GM19193 (cell line): ENCODE measurements around the gene AP1M1.

Experiments
- POLR2A ChIP-seq: IDR thresholded peaks from 4 replicates; pipeline ENCODE4 v1.6.1; 2011; ENCODE audit not compliant: insufficient read depth, insufficient read length; ENCODE audit errors: extremely low read depth

Gene AP1M1

GRCh38 chr19:16217716-16218451, 20.2 kb downstream of the AP1M1 start:
- no peak for TF ChIP-seq POLR2A

DNA sequence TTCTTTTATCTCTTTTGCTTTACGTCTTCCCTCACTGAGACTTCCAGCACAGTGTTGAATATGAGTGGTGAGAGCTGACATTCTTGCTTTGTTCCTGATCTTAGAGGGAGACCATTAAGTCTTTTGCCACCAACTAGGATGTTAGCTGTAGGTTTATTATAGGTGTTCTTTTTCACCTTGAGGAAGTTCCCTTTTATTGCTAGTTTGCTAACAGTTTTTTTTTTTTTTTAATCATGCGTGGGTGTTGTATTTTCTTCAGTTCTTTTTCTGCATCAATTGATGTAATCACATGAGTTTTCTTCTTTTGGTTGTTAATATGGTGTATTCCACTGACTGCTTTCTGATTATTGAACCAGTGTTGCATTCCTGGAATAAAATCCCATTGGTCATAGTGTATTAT, 21.1 kb downstream of the AP1M1 start:
- TF ChIP-seq POLR2A: no peak

- no peak for TF ChIP-seq POLR2A
Measured at GRCh38 chr19:16222806-16223205, 25.1 kb downstream of the AP1M1 start.

DNA sequence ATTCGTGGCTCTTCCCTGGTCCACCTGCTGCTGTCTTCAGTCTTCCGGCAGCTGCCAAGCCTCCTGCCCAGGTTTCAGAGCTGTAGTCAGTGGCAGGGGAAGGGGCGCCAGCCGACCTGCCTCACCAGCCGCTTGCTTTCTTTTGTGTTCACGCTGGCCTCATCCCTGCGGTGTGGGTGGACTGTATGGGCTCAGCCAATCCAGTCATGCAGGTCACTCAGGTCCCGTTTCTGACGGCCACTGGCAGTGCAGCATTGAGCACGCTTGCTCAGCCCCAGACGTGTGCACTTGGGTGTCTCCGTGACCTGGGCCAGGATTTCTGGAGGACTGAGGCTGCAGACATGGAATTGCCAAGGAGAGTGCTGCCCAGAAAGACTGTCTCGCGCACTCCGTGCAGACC, 26.0 kb downstream of the AP1M1 start:
- TF ChIP-seq POLR2A: no peak

- TF ChIP-seq POLR2A: no peak
Measured at GRCh38 chr19:16224293-16225045, 26.8 kb downstream of the AP1M1 start.

- no peak for TF ChIP-seq POLR2A
Measured at GRCh38 chr19:16225279-16226183, 27.8 kb downstream of the AP1M1 start.

GRCh38 chr19:16226184-16226591, 28.5 kb downstream of the AP1M1 start:
- no peak for TF ChIP-seq POLR2A

DNA sequence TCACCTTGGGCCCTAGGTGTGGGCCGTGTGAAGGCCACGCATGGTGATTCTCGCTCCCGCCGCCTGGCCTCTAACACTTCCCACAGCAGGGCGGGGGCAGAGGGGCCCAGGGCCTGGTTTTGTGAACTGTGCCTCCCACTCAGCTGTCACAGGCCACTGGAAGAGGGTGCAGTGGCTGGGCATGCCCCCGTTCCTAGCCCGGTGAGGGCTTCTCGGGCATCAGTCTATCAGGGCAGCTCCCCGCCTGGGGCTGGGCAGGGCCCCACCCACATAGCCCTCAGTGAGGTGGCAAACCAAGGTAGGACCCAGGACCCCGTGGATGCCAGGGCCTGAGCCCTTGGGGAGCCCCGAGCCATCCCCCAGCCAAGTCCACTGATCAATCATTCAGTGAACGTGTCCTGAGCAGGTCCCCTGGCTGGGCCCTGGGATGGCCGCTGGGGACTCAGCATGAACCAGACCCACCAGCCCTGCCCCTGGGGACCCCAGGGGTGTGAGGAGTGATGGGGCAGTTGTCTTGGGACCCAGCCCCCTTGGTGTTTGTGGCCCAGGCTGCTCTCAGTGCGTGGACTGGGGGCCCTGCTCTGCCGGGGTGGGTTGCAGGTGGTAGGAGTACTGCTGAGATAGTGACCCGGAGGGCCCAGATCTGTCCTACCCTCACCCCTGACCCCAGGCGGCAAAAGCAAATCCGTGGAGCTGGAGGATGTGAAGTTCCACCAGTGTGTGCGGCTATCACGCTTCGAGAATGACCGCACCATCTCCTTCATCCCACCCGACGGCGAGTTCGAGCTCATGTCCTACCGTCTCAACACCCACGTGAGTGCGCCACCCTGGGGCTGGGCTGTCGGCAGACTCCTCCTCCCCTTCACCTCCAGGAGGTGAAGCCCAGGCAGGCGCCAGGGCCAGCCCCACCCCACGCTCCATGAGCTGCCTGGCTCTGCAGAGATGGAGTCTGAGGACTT, 29.4 kb downstream of the AP1M1 start:
- TF ChIP-seq POLR2A: no peak

DNA sequence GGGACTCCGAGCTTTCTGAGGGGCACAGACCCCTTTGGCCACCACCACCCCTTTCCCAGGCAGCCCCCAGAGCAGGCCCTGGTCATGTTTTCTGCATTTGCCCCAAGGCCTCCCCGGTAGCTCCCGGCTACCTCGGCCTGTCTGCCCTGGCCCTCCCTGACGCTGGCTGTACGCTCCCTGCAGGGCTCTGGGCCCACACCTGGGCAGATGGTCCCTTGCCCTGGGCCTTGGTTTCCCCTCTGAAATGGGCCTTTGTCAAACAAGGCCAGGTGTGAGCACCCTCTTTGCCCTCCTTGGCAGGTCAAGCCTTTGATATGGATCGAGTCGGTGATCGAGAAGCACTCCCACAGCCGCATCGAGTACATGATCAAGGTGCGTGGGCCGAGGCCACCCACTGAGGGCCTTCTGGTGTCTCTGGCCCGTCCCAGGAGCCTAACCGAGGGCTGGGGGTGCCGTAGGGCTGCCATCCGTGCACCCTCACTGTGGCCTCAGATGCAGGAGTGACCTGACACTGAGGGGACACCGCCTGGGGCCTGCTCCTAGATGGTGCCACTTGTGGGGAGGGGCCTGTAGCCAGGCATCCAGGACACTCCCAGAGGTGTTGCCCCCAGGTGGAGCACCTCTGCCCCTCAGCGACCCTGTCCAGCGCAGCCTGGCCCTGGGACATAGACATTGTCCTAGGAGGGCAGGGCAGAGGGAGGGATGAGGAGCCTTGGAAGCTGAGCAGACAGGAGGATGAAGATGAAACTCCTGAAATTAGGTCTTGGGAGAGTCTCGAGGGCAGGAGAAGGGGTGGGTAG, 30.3 kb downstream of the AP1M1 start:
- no peak for TF ChIP-seq POLR2A

- no peak for TF ChIP-seq POLR2A
Measured at GRCh38 chr19:16228637-16229321, 31.1 kb downstream of the AP1M1 start.

GRCh38 chr19:16229322-16229641, 31.6 kb downstream of the AP1M1 start:
- no peak for TF ChIP-seq POLR2A

DNA sequence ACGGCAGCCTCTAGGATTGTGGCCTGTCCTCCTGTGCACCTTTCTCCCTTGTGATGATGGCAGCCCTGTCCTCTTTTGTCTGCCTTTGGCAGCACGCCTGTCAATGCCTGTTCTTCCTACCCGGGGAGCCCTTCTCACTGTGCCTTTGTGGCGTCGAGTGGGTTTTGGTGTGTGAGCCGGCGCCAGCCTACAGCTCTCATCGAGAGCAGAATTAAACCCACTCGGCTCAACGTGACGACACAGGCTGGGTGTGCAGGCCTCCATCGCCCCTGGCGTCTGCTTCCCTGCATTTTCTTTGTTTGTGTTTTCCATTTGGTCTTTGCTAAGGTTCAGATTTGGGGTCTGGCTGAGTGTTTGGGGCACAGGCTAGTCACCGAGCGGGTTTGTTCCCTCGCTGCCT, 34.4 kb downstream of the AP1M1 start:
- TF ChIP-seq POLR2A: no peak

DNA sequence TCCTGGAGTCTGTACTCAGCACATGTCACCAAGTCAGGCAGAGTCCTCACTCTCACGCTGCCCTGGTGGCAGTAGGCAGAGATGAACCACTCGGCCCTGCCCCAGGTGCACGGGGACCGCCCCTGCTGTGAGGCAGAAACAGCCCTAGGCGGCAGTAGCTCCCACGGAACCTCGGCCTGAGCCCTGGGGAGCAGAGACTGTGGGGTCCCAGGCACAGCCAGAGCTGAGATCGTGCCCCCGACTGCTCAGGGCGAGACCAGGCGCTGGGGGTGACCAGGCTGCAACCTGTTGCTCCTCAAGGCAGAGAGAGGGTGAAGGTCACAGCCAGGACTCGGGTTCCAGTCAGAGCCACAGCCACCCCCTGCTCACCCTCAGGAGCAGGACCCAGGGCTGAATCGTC, 34.9 kb downstream of the AP1M1 start:
- TF ChIP-seq POLR2A: no peak
